SU-DHL-6 (cell line): ENCODE results near the gene SPTBN1.

Experiments
- H2AFZ ChIP-seq: fragments of 200-600 bp; sonication (generic); 2 replicates; pipeline ENCODE4 v1.6.1; 2014; ENCODE audit warnings: low read depth, mild to moderate bottlenecking, moderate library complexity, mixed read lengths, antibody characterized with exemption, low read length; ENCODE audit not compliant: severe bottlenecking
- H3F3A ChIP-seq: fragments of 200-600 bp; shearing (Covaris generic); 2 replicates; pipeline ENCODE4 v1.6.0; 2016; ENCODE audit warnings: antibody characterized with exemption, mild to moderate bottlenecking; ENCODE audit not compliant: insufficient read depth
- H3K27ac ChIP-seq: fragments of 200-600 bp; sonication (generic); 2 replicates; pipeline ENCODE4 v1.5.1; 2016; ENCODE audit warnings: low read depth, mild to moderate bottlenecking, low read length, moderate library complexity, mixed read lengths
- H3K27me3 ChIP-seq: fragments of 200-600 bp; sonication (generic), shearing (Covaris generic); 2 replicates; pipeline ENCODE4 v1.6.0; 2014; ENCODE audit warnings: mild to moderate bottlenecking, low read length
- H3K36me3 ChIP-seq: fragments of 200-600 bp; sonication (generic); 2 replicates; pipeline ENCODE4 v1.6.1; 2014; ENCODE audit warnings: mild to moderate bottlenecking, low read length, mixed read lengths
- H3K4me2 ChIP-seq: fragments of 300-600, 200-600 bp; shearing (Covaris generic), sonication (generic); 2 replicates; pipeline ENCODE4 v1.6.0; 2014; ENCODE audit warnings: low read length, low read depth, mild to moderate bottlenecking; ENCODE audit not compliant: poor library complexity, severe bottlenecking
- H3K4me3 ChIP-seq: fragments of 200-600 bp; sonication (generic); 2 replicates; pipeline ENCODE4 v1.5.1; 2014; ENCODE audit warnings: antibody characterized with exemption, low read length, mild to moderate bottlenecking, mixed read lengths; ENCODE audit not compliant: insufficient read depth, poor library complexity, severe bottlenecking
- H3K79me2 ChIP-seq: fragments of 200-600 bp; sonication (generic); 2 replicates; pipeline ENCODE4 v1.6.1; 2014; ENCODE audit warnings: mild to moderate bottlenecking, low read length, moderate library complexity; ENCODE audit not compliant: insufficient read depth
- H3K9ac ChIP-seq: fragments of 200-600 bp; sonication (generic); 2 replicates; pipeline ENCODE4 v1.7.0; 2014; ENCODE audit warnings: mild to moderate bottlenecking, low read length
- H3K9me2 ChIP-seq: fragments of 200-600 bp; sonication (generic); replicated peaks from 2 replicates; pipeline ENCODE4 v1.6.1; 2014; ENCODE audit warnings: low read length; ENCODE audit not compliant: insufficient read depth
- H3K9me3 ChIP-seq: fragments of 200-600 bp; sonication (generic); 2 replicates; pipeline ENCODE4 v1.6.1; 2014; ENCODE audit warnings: low read length, mixed read lengths; ENCODE audit not compliant: insufficient read depth
- H4K20me1 ChIP-seq: fragments of 200-600 bp; sonication (generic); 2 replicates; pipeline ENCODE4 v1.6.1; 2014; ENCODE audit warnings: low read depth, mild to moderate bottlenecking, antibody characterized with exemption, low read length, moderate library complexity, mixed read lengths
- CTCF ChIP-seq: fragments of 200-600 bp; sonication (generic); IDR thresholded peaks from one replicate; pipeline ENCODE4 v1.5.1; 2017; ENCODE audit warnings: antibody characterized with exemption, mild to moderate bottlenecking, low read length, moderate library complexity; ENCODE audit not compliant: insufficient read depth, poor library complexity, severe bottlenecking
- EZH2phosphoT487 ChIP-seq: fragments of 200-600 bp; sonication (generic), shearing (Covaris generic); conservative IDR thresholded peaks from 2 replicates; pipeline ENCODE4 v1.6.1; 2018; ENCODE audit warnings: mild to moderate bottlenecking, antibody characterized with exemption, low read length, moderate library complexity, mixed read lengths

Gene SPTBN1

GRCh38 chr2:54597153-54597848, 141.2 kb downstream of the SPTBN1 start:
- H3K79me2 ChIP-seq: peaks cover 3% of the 10 kb centered on the region; the same call in 1 of the 2 replicates
- no peaks in the 10 kb centered on the region for H3K9me3 ChIP-seq
- H3K36me3 ChIP-seq: no peaks in the 10 kb centered on the region
- no peak overlapping the region for H2AFZ ChIP-seq
- no peaks in the 10 kb centered on the region for H4K20me1 ChIP-seq
- H3K9ac ChIP-seq: no peak overlapping the region
- no peak overlapping the region for H3K4me3 ChIP-seq
- H3K27me3 ChIP-seq: no peaks in the 10 kb centered on the region
- H3F3A ChIP-seq: no peaks in the 10 kb centered on the region
- no peak overlapping the region for H3K27ac ChIP-seq
- no peak overlapping the region for H3K4me2 ChIP-seq
- H3K9me2 ChIP-seq: no peaks in the 10 kb centered on the region
- TF ChIP-seq CTCF (no peak), EZH2phosphoT487 (no peak)

- no peaks in the 10 kb centered on the region for H3K9me3 ChIP-seq
- peaks cover 3% of the 10 kb centered on the region; the same call in 1 of the 2 replicates for H3K79me2 ChIP-seq
Measured at GRCh38 chr2:54598347-54599325, 142.5 kb downstream of the SPTBN1 start.

GRCh38 chr2:54599326-54599710, 143.2 kb downstream of the SPTBN1 start:
- no peaks in the 10 kb centered on the region for H3K9me3 ChIP-seq
- H3K36me3 ChIP-seq: no peaks in the 10 kb centered on the region
- H3K27me3 ChIP-seq: no peaks in the 10 kb centered on the region
- H3K79me2 ChIP-seq: peaks cover 3% of the 10 kb centered on the region; the same call in 1 of the 2 replicates
- no peak overlapping the region for H3K27ac ChIP-seq
- no peak overlapping the region for H3K4me2 ChIP-seq
- no peaks in the 10 kb centered on the region for H3K9me2 ChIP-seq
- H3K9ac ChIP-seq: no peak overlapping the region
- no peaks in the 10 kb centered on the region for H3F3A ChIP-seq
- H4K20me1 ChIP-seq: no peaks in the 10 kb centered on the region
- no peak overlapping the region for H3K4me3 ChIP-seq
- TF ChIP-seq CTCF: no peak
- TF ChIP-seq EZH2phosphoT487: no peak
- H2AFZ ChIP-seq: no peak overlapping the region

More at GRCh38 chr2:54598347-54599325, 142.5 kb downstream of the SPTBN1 start:
- Histone ChIP-seq H3F3A (no peaks in the 10 kb centered on the region), H3K27ac (no peak overlapping the region), H4K20me1 (no peaks in the 10 kb centered on the region), H3K27me3 (no peaks in the 10 kb centered on the region), H3K9me2 (no peaks in the 10 kb centered on the region), H2AFZ (no peak overlapping the region), H3K36me3 (no peaks in the 10 kb centered on the region), H3K4me2 (no peak overlapping the region), H3K4me3 (no peak overlapping the region), H3K9ac (no peak overlapping the region)
- TF ChIP-seq EZH2phosphoT487: no peak
- TF ChIP-seq CTCF: no peak
